H9 (cell line): ENCODE measurements around the gene CCDC148. TPM values are rescaled to one million over a fixed set of nuclear protein-coding genes. Genes with fewer than 3 reads are reported as not detected.

Experiments
- DNase-seq: peaks from one replicate; pipeline ENCODE4 v3.0.0-alpha.2; 2017
- H2AFZ ChIP-seq: one replicate; pipeline ENCODE4 v1.6.1; 2013; ENCODE audit warnings: mild to moderate bottlenecking, low read length, control low read depth, moderate library complexity
- H2AK5ac ChIP-seq: 2 replicates; pipeline ENCODE4 v1.6.1; 2013; ENCODE audit warnings: low read length, control low read depth, mixed read lengths; ENCODE audit not compliant: insufficient read length
- H2BK120ac ChIP-seq: one replicate; pipeline ENCODE4 v1.6.1; 2013; ENCODE audit warnings: low read depth, mild to moderate bottlenecking, low read length, control low read depth, inconsistent platforms; ENCODE audit not compliant: poor library complexity, severe bottlenecking
- H2BK12ac ChIP-seq: 2 replicates; pipeline ENCODE4 v1.6.1; 2013; ENCODE audit warnings: low read length, control low read depth, mixed read lengths, low read depth; ENCODE audit not compliant: insufficient read length
- H2BK15ac ChIP-seq: 2 replicates; pipeline ENCODE4 v1.6.1; 2013; ENCODE audit warnings: low read depth, low read length, control low read depth
- H2BK20ac ChIP-seq: one replicate; pipeline ENCODE4 v1.6.1; 2013; ENCODE audit warnings: low read depth, mild to moderate bottlenecking, low read length, control low read depth, inconsistent platforms; ENCODE audit not compliant: poor library complexity, severe bottlenecking
- H2BK5ac ChIP-seq: 2 replicates; pipeline ENCODE4 v1.6.1; 2013; ENCODE audit warnings: low read length, control low read depth, mixed read lengths; ENCODE audit not compliant: insufficient read length
- H3K14ac ChIP-seq: 2 replicates; pipeline ENCODE4 v1.6.1; 2013; ENCODE audit warnings: low read length, control low read depth; ENCODE audit not compliant: insufficient read depth
- H3K18ac ChIP-seq: 2 replicates; pipeline ENCODE4 v1.6.1; 2013; ENCODE audit warnings: low read depth, mild to moderate bottlenecking, mixed read lengths, low read length, control low read depth; ENCODE audit not compliant: insufficient read length
- H3K23ac ChIP-seq: 2 replicates; pipeline ENCODE4 v1.6.1; 2013; ENCODE audit warnings: low read length, control low read depth, mixed read lengths, low read depth; ENCODE audit not compliant: insufficient read length
- H3K23me2 ChIP-seq: 2 replicates; pipeline ENCODE4 v1.6.1; 2013; ENCODE audit warnings: low read depth, mild to moderate bottlenecking, mixed read lengths, low read length, control low read depth; ENCODE audit not compliant: insufficient read length, poor library complexity, severe bottlenecking
- H3K27ac ChIP-seq: 2 replicates; pipeline ENCODE4 v1.5.1; 2013; ENCODE audit warnings: low read length, control low read depth, mixed read lengths, low read depth; ENCODE audit not compliant: insufficient read length
- H3K27me3 ChIP-seq: 2 replicates; pipeline ENCODE4 v1.6.1; 2013; ENCODE audit warnings: low read length, control low read depth, inconsistent platforms; ENCODE audit not compliant: insufficient read depth
- H3K4ac ChIP-seq: 2 replicates; pipeline ENCODE4 v1.6.1; 2013; ENCODE audit warnings: low read depth, mild to moderate bottlenecking, control low read depth, inconsistent platforms, low read length, moderate library complexity
- H3K4me1 ChIP-seq: 2 replicates; pipeline ENCODE4 v1.6.1; 2013; ENCODE audit warnings: low read length, control low read depth, inconsistent platforms; ENCODE audit not compliant: insufficient read depth
- H3K4me2 ChIP-seq: 2 replicates; pipeline ENCODE4 v1.6.1; 2013; ENCODE audit warnings: low read length, control low read depth, mixed read lengths; ENCODE audit not compliant: insufficient read length, insufficient read depth
- H3K56ac ChIP-seq: 2 replicates; pipeline ENCODE4 v1.6.1; 2013; ENCODE audit warnings: low read depth, mild to moderate bottlenecking, mixed read lengths, low read length, control low read depth; ENCODE audit not compliant: insufficient read length
- H3K79me1 ChIP-seq: 2 replicates; pipeline ENCODE4 v1.6.1; 2013; ENCODE audit warnings: low read depth, mild to moderate bottlenecking, moderate library complexity, low read length, control low read depth, inconsistent platforms; ENCODE audit not compliant: insufficient read depth, poor library complexity, severe bottlenecking
- H3K79me2 ChIP-seq: 2 replicates; pipeline ENCODE4 v1.6.1; 2013; ENCODE audit warnings: low read length, control low read depth, inconsistent platforms; ENCODE audit not compliant: insufficient read depth
- H3K9ac ChIP-seq: 2 replicates; pipeline ENCODE4 v1.6.1; 2013; ENCODE audit warnings: low read length, control low read depth, mixed read lengths; ENCODE audit not compliant: insufficient read length; ENCODE audit errors: extremely low read depth
- H3K9me3 ChIP-seq: one replicate; pipeline ENCODE4 v1.6.1; 2013; ENCODE audit warnings: low read depth, low read length, inconsistent platforms; ENCODE audit not compliant: control insufficient read depth
- H3T11ph ChIP-seq: one replicate; pipeline ENCODE4 v1.6.1; 2013; ENCODE audit warnings: mild to moderate bottlenecking, low read length, control low read depth, inconsistent platforms
- H4K20me1 ChIP-seq: one replicate; pipeline ENCODE4 v1.6.1; 2013; ENCODE audit not compliant: control insufficient read depth, insufficient read length, insufficient read depth
- H4K5ac ChIP-seq: 2 replicates; pipeline ENCODE4 v1.6.1; 2013; ENCODE audit warnings: low read depth, mild to moderate bottlenecking, mixed read lengths, low read length, control low read depth; ENCODE audit not compliant: insufficient read length
- H4K8ac ChIP-seq: replicated peaks from 2 replicates; pipeline ENCODE4 v1.6.1; 2013; ENCODE audit warnings: low read length, control low read depth, mixed read lengths, low read depth; ENCODE audit not compliant: insufficient read length
- H4K91ac ChIP-seq: 2 replicates; pipeline ENCODE4 v1.6.1; 2013; ENCODE audit warnings: low read depth, mild to moderate bottlenecking, moderate library complexity, mixed read lengths, low read length, control low read depth; ENCODE audit not compliant: insufficient read length
- H3K27ac Mint-ChIP-seq, 3 experiments: 2 replicates in 2 of 3; 3 replicates in 1 of 3; pipeline ENCODE4 v1.8.0; 2020 to 2021; ENCODE audit warnings: mixed read lengths in 3 of 3, mild to moderate bottlenecking in 1 of 3, moderate library complexity in 1 of 3
- H3K27me3 Mint-ChIP-seq: 2 replicates; pipeline ENCODE4 v1.8.0; 2021; ENCODE audit warnings: low read depth, mild to moderate bottlenecking, moderate library complexity, mixed read lengths
- H3K36me3 Mint-ChIP-seq, 3 experiments: 2 replicates in 2 of 3; 3 replicates in 1 of 3; pipeline ENCODE4 v1.8.0; 2020 to 2021; ENCODE audit warnings: low read depth in 3 of 3, mixed read lengths in 3 of 3; ENCODE audit not compliant: insufficient read depth in 1 of 3
- H3K4me1 Mint-ChIP-seq, 2 experiments: 2 replicates each; pipeline ENCODE4 v1.8.0; 2020; ENCODE audit warnings: mixed read lengths in 2 of 2
- H3K4me3 Mint-ChIP-seq, 2 experiments: 2 replicates in 1 of 2; 3 replicates in 1 of 2; pipeline ENCODE4 v1.8.0; 2020 to 2021; ENCODE audit warnings: mild to moderate bottlenecking in 2 of 2, mixed read lengths in 2 of 2, moderate library complexity in 1 of 2
- H3K9me3 Mint-ChIP-seq, 2 experiments: 2 replicates in 1 of 2; 3 replicates in 1 of 2; pipeline ENCODE4 v1.8.0; 2020; ENCODE audit warnings: mild to moderate bottlenecking in 2 of 2, mixed read lengths in 2 of 2, moderate library complexity in 1 of 2
- total RNA-seq: library from RNA; stranded (reverse); gene quantifications from 2 replicates; pipeline ENCODE4 v1.2.1, GENCODE V29; 2021
- TF ChIP-seq, protein P1 (sequence below): fragments of 200-600 bp; sonication (generic); conservative IDR thresholded peaks from 3 replicates; pipeline ENCODE4 v1.8.0; 2021; ENCODE audit warnings: antibody characterized with exemption, mild to moderate bottlenecking

The CCDC148 gene
- total RNA-seq, 1 experiment from 2014 or later: 1.5 TPM

DNA sequence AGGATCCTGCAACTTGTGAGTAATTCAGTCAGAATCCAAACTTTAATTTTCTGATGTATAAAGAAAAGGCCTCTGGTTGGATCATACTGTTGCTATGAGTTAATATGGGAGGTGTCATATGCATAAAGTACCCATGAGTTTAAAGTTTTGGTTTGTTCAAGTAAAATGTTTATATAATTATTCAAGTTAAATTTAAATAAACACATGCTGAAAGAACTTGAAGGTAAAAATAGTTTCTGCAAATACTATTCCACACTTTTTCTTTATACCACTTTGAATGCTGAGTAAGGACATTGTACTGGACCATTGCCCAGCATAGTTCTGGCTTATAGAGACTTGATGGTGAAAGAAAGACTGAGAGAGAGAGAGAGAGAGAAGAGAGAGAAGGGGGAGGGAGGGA lies 30.9 kb upstream of the CCDC148 start:
- no peak overlapping the region for H2BK120ac ChIP-seq
- TF ChIP-seq, protein P1, sequence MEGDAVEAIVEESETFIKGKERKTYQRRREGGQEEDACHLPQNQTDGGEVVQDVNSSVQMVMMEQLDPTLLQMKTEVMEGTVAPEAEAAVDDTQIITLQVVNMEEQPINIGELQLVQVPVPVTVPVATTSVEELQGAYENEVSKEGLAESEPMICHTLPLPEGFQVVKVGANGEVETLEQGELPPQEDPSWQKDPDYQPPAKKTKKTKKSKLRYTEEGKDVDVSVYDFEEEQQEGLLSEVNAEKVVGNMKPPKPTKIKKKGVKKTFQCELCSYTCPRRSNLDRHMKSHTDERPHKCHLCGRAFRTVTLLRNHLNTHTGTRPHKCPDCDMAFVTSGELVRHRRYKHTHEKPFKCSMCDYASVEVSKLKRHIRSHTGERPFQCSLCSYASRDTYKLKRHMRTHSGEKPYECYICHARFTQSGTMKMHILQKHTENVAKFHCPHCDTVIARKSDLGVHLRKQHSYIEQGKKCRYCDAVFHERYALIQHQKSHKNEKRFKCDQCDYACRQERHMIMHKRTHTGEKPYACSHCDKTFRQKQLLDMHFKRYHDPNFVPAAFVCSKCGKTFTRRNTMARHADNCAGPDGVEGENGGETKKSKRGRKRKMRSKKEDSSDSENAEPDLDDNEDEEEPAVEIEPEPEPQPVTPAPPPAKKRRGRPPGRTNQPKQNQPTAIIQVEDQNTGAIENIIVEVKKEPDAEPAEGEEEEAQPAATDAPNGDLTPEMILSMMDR: no peak
- H3K4me3 Mint-ChIP-seq: no peak overlapping the region
- H3K14ac ChIP-seq: no peak overlapping the region
- no peak overlapping the region for H2BK20ac ChIP-seq
- H3K27me3 ChIP-seq: no peaks in the 10 kb centered on the region
- no peak for DNase-seq
- H2AFZ ChIP-seq: no peak overlapping the region
- no peak overlapping the region for H3K4me2 ChIP-seq
- H2BK15ac ChIP-seq: no peak overlapping the region
- no peak overlapping the region for H3K4ac ChIP-seq
- no peaks in the 10 kb centered on the region for H4K20me1 ChIP-seq
- no peaks in the 10 kb centered on the region for H3K27me3 Mint-ChIP-seq
- no peak overlapping the region for H3T11ph ChIP-seq
- no peak overlapping the region for H3K9ac ChIP-seq
- peaks cover 15% of the 10 kb centered on the region; the same call in 1 of the 2 replicates for H3K79me2 ChIP-seq
- no peak overlapping the region for H3K56ac ChIP-seq
- no peaks in the 10 kb centered on the region for H3K9me3 Mint-ChIP-seq
- no peak overlapping the region for H2AK5ac ChIP-seq
- H2BK12ac ChIP-seq: no peak overlapping the region
- no peak overlapping the region for H4K5ac ChIP-seq
- H3K23ac ChIP-seq: no peak overlapping the region
- H3K79me1 ChIP-seq: peaks cover 12% of the 10 kb centered on the region
- peaks cover 0 to 4% (median 2%) of the 10 kb centered on the region in 3 experiments; a peak in 3 of 7 replicates for H3K36me3 Mint-ChIP-seq
- H4K8ac ChIP-seq: no peak overlapping the region
- no peak overlapping the region for H2BK5ac ChIP-seq
- H3K27ac Mint-ChIP-seq: no peak overlapping the region; a peak in 1 of 7 replicates
- no peaks in the 10 kb centered on the region for H3K9me3 ChIP-seq
- peaks cover 64 to 70% of the 10 kb centered on the region in 2 experiments for H3K4me1 Mint-ChIP-seq
- no peak overlapping the region for H4K91ac ChIP-seq
- H3K18ac ChIP-seq: no peak overlapping the region
- no peak overlapping the region for H3K27ac ChIP-seq
- H3K4me1 ChIP-seq: no peaks in the 10 kb centered on the region; the same call in 1 of the 2 replicates
- H3K23me2 ChIP-seq: no peaks in the 10 kb centered on the region
